Measurements from ENCODE around the gene SPATS2.
A peak's percentile ranks its signal among the peaks of the same experiment; 100 is the strongest.

SPATS2 gene

GRCh38 chr12:49342066-49342913 is 25.0 kb upstream of the SPATS2 start:
- DNase-seq = peak; percentile 92
- H3K4me3 Mint-ChIP-seq = peak overlapping the region; percentile 66
- peaks cover 44% of the 10 kb centered on the region for H3K4me1 Mint-ChIP-seq
- no peaks in the 10 kb centered on the region for H3K36me3 Mint-ChIP-seq (ENCODE audit: low read depth)
- H3K27me3 Mint-ChIP-seq = peaks cover 77% of the 10 kb centered on the region
- peak; percentile 76 for ATAC-seq
- no peaks in the 10 kb centered on the region for H3K9me3 Mint-ChIP-seq
- H3K27ac Mint-ChIP-seq = no peak overlapping the region

GRCh38 chr12:49342914-49343731 is 24.1 kb upstream of the SPATS2 start:
- DNase-seq = no peak

GRCh38 chr12:49344486-49345050 is 22.7 kb upstream of the SPATS2 start:
- Mint-ChIP-seq H3K4me3 (no peak overlapping the region), H3K9me3 (no peaks in the 10 kb centered on the region), H3K36me3 (ENCODE audit: low read depth) (no peaks in the 10 kb centered on the region), H3K4me1 (peaks cover 41% of the 10 kb centered on the region), H3K27ac (no peak overlapping the region), H3K27me3 (peaks cover 72% of the 10 kb centered on the region)
- DNase-seq = no peak
- no peak for ATAC-seq

More at GRCh38 chr12:49342914-49343731, 24.1 kb upstream of the SPATS2 start:
- ATAC-seq = peak; percentile 40
- Mint-ChIP-seq H3K9me3 (no peaks in the 10 kb centered on the region), H3K4me1 (peaks cover 40% of the 10 kb centered on the region), H3K27me3 (peaks cover 77% of the 10 kb centered on the region), H3K36me3 (ENCODE audit: low read depth) (no peaks in the 10 kb centered on the region), H3K4me3 (peak overlapping the region; percentile 66), H3K27ac (peak overlapping the region; percentile 16)

GRCh38 chr12:49345051-49345824 is 22.0 kb upstream of the SPATS2 start:
- Mint-ChIP-seq H3K36me3 (ENCODE audit: low read depth) (no peaks in the 10 kb centered on the region), H3K9me3 (no peaks in the 10 kb centered on the region), H3K4me1 (peaks cover 41% of the 10 kb centered on the region), H3K27ac (no peak overlapping the region), H3K4me3 (peak overlapping the region; percentile 49), H3K27me3 (peaks cover 69% of the 10 kb centered on the region)
- DNase-seq (no peak), ATAC-seq (no peak)

- DNase-seq (no peak), ATAC-seq (no peak)
- Mint-ChIP-seq H3K9me3 (no peaks in the 10 kb centered on the region), H3K27ac (no peak overlapping the region), H3K27me3 (peaks cover 66% of the 10 kb centered on the region), H3K4me1 (peaks cover 41% of the 10 kb centered on the region), H3K4me3 (peak overlapping the region; percentile 49), H3K36me3 (ENCODE audit: low read depth) (no peaks in the 10 kb centered on the region)
These were observed 21.2 kb upstream of the SPATS2 start for GRCh38 chr12:49345825-49346658.

- Mint-ChIP-seq H3K36me3 (ENCODE audit: low read depth) (no peaks in the 10 kb centered on the region), H3K9me3 (no peaks in the 10 kb centered on the region), H3K4me3 (peak within 1 kb of the TSS; percentile 56), H3K4me1 (peaks cover 41% of the 10 kb centered on the region), H3K27ac (no peak within 1 kb of the TSS), H3K27me3 (peaks cover 61% of the 10 kb centered on the region)
- ATAC-seq = peak; percentile 27
- DNase-seq = no peak
These were observed 20.5 kb upstream of the SPATS2 start, which contains the start of gene DNAJC22 for GRCh38 chr12:49346659-49347310. DNAJC22 (plus strand) TSS chr12:49346888; CDS start chr12:49348873, 1,985 bp downstream.

- DNase-seq (peak; percentile 87), ATAC-seq (peak; percentile 75)
- H3K36me3 Mint-ChIP-seq (ENCODE audit: low read depth) = no peaks in the 10 kb centered on the region
- peaks cover 41% of the 10 kb centered on the region for H3K4me1 Mint-ChIP-seq
- H3K9me3 Mint-ChIP-seq = no peaks in the 10 kb centered on the region
- peaks cover 62% of the 10 kb centered on the region for H3K27me3 Mint-ChIP-seq
- peak overlapping the region; percentile 56 for H3K4me3 Mint-ChIP-seq
- H3K27ac Mint-ChIP-seq = no peak overlapping the region
These were observed 19.7 kb upstream of the SPATS2 start for GRCh38 chr12:49347311-49348193.

GRCh38 chr12:49348781-49349180 is 18.5 kb upstream of the SPATS2 start:
- peaks cover 30% of the 10 kb centered on the region for H3K4me1 Mint-ChIP-seq
- H3K4me3 Mint-ChIP-seq = no peak overlapping the region
- ATAC-seq (no peak), DNase-seq (no peak)
- H3K9me3 Mint-ChIP-seq = no peaks in the 10 kb centered on the region
- no peaks in the 10 kb centered on the region for H3K36me3 Mint-ChIP-seq (ENCODE audit: low read depth)
- peaks cover 56% of the 10 kb centered on the region for H3K27me3 Mint-ChIP-seq
- H3K27ac Mint-ChIP-seq = no peak overlapping the region

GRCh38 chr12:49349266-49349665 is 18.0 kb upstream of the SPATS2 start:
- no peak overlapping the region for H3K4me3 Mint-ChIP-seq

GRCh38 chr12:49352351-49352750 is 14.9 kb upstream of the SPATS2 start:
- no peaks in the 10 kb centered on the region for H3K36me3 Mint-ChIP-seq (ENCODE audit: low read depth)
- no peak overlapping the region for H3K4me3 Mint-ChIP-seq
- no peak for DNase-seq
- H3K27me3 Mint-ChIP-seq = peaks cover 41% of the 10 kb centered on the region
- peaks cover 4% of the 10 kb centered on the region for H3K4me1 Mint-ChIP-seq
- ATAC-seq = no peak
- no peaks in the 10 kb centered on the region for H3K9me3 Mint-ChIP-seq
- H3K27ac Mint-ChIP-seq = no peak overlapping the region

More at GRCh38 chr12:49349266-49349665, 18.0 kb upstream of the SPATS2 start:
- Mint-ChIP-seq H3K36me3 (ENCODE audit: low read depth) (no peaks in the 10 kb centered on the region), H3K4me1 (peaks cover 25% of the 10 kb centered on the region), H3K27ac (no peak overlapping the region), H3K9me3 (no peaks in the 10 kb centered on the region), H3K27me3 (peaks cover 51% of the 10 kb centered on the region)
- DNase-seq = no peak
- ATAC-seq = no peak

GRCh38 chr12:49355913-49356312 is 11.3 kb upstream of the SPATS2 start:
- Mint-ChIP-seq H3K27ac (no peak overlapping the region), H3K9me3 (no peaks in the 10 kb centered on the region), H3K27me3 (peaks cover 30% of the 10 kb centered on the region), H3K36me3 (ENCODE audit: low read depth) (no peaks in the 10 kb centered on the region), H3K4me1 (peaks cover 2% of the 10 kb centered on the region), H3K4me3 (no peak overlapping the region)
- ATAC-seq = no peak
- DNase-seq = no peak

GRCh38 chr12:49357103-49357678 is 10.1 kb upstream of the SPATS2 start:
- no peak overlapping the region for H3K27ac Mint-ChIP-seq
- ATAC-seq = no peak
- no peaks in the 10 kb centered on the region for H3K9me3 Mint-ChIP-seq
- H3K4me3 Mint-ChIP-seq = no peak overlapping the region
- no peaks in the 10 kb centered on the region for H3K36me3 Mint-ChIP-seq (ENCODE audit: low read depth)
- DNase-seq = no peak
- H3K27me3 Mint-ChIP-seq = peaks cover 27% of the 10 kb centered on the region
- peaks cover 2% of the 10 kb centered on the region for H3K4me1 Mint-ChIP-seq

Measured in activated naive CD8-positive, alpha-beta T cell treated with anti-CD3 and anti-CD28 coated beads, Interleukin-2, amount 50 U/mL, for 24 hours (primary cell).